HG03097 (cell line): ENCODE results near the gene MYNN.
"Not testable (repeated sequence)": the region's sequence is repeated elsewhere in the genome, so short reads cannot be mapped to it uniquely, and the experiment has no call there.

ENCODE experiments used
- ATAC-seq: cut with Tn5 transposase; IDR thresholded peaks from one replicate; pipeline ENCODE4 v1.9.1; 2021; ENCODE audit not compliant: unreplicated experiment, low FRiP score

The MYNN gene

DNA sequence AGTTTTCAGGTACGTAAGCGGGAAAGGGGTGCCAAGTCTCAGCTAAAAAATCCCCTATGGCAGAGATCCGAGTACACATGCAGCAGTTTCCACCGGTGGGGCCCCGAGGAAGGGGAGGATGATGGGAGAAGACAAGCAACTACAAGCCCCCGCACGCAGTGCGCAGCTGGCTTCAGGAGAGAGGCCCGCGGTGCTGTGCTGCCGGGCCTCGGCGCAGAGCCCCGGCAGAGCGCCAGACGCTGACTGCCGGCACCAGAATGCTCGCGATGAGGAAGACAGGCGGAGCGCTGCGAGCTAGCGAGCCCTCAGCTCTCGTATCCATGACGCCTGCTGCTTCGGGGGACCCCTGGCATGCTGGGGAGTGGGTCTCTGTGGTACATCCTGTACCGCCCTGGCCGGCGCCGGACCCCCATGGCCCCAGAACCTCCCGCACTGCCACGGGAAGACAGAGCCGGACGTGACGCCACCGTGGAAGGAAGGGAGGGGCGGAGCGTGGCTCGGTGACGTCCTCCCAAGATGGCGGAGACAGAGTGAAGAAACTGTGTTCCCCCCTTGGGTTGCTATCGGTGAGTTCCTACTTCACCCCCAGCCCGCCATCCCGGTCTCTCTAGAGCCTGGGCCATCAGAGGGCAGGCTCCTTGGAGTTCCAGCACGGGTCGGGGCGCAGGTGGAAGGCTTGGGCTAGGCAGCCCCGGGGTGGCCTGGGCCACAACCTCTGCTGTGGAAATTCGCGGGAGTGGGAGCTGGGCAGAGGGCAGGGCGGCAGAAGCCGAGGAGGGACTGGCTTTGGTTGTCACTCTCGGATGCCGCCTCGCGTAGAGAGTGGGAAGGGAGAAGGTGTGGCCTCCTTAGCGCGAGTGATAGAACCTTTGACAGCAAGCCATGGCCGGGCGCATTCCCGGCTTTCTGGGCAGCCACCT lies at the start of gene MYNN:
TSS of gene MYNN (plus strand) at position 500 of the 920 bp plus-strand sequence. CDS start 900 bp downstream, outside the sequence.
- peak; percentile 82 for ATAC-seq

DNA sequence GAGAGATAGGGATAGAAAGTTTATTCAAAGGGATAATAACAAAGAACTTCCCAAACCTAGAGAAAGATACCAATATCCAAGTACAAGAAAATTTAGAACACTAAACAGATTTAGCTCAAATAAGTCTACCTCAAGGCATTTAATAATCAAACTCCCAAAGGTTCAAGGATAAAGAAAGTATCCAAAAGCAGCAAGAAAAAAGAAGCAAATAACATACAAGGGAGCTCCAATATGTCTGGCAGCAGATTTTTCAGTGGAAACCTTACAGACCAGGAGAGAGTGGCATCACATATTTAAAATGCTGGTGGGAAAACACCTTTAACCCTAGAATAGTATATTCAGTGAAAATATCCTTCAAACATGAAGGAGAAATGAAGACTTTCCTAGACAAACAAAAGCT lies 41.3 kb upstream of the MYNN start:
- ATAC-seq = not testable (repeated sequence)

DNA sequence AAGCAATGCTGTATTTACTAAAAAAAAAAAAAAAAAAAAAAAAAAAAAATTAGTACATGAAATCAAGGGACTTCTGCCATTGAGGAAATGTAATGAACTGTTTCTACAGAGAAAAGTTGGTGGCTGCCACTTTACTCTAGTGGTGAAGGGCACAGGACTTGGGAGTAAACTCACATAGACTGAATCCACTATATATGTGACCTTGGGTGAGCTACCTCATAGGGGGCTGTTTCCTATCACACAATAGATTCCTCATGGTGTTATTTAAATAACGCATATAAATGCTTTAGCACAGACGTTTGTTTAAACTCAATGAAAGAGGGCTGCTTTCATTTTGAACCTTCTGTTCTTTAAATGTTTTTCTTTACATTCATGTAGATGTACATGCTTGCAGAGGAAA lies 34.1 kb upstream of the MYNN start:
- no peak for ATAC-seq

DNA sequence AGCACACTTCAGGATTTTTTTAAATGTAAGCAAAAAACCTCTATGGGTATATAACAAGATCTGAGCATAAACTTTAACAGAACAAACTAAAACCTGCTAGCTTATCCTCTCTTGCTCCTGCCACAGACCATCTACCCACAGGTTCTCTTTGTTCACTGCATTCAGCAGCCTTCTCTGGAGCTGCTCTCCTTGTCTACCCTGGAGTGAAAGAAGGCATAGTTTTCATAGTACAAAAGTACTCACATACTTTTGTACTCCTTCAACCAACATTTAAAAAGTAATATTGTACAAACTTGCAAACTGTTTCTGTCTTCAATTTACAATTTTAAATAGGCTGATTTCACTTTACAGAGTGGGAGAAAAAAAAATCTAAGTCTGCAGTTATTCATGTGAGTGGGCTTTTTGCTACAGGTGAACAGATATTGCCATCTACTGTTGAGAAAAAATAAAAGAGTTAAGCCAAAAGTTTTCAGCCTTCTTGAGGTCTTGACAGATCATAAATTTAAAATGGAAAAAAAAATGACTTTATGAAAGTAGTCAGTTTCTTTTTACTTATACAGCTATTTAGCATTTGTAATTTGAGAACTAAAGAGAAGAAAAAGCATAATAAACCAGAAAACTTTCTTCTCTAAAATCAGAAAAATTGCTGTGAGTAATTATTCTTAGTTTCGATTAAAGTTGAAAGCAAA lies 28.7 kb upstream of the MYNN start:
- no peak for ATAC-seq

GRCh38 chr3:169746924-169747323 lies 26.3 kb upstream of the MYNN start:
- no peak for ATAC-seq

- ATAC-seq = no peak
These were observed 24.5 kb upstream of the MYNN start for GRCh38 chr3:169748670-169749069.

GRCh38 chr3:169750665-169751064 lies 22.5 kb upstream of the MYNN start:
- ATAC-seq = no peak

DNA sequence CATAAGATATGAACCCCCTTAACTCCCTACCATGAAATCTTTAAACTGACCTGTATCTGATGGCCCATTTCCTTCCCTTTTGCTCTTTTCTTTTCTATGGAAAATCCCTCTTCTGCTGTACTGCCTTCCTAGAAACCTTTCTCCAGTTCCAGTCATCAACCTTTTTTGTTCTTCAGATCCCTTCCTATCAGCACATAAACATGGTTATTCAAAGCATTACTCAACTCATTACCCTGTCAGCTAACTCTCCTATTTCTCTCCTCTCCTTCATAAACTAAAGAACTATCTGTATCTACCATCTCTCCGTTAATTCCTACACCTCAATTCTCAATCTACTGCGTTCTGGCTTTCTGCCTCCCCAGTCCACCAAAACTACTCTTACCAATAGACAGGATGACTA lies 21.3 kb upstream of the MYNN start:
- ATAC-seq = no peak

- ATAC-seq = no peak
These were observed 18.5 kb upstream of the MYNN start for GRCh38 chr3:169754711-169755110.

GRCh38 chr3:169755488-169755887 lies 17.7 kb upstream of the MYNN start:
- ATAC-seq = no peak

GRCh38 chr3:169758359-169758994 lies 14.7 kb upstream of the MYNN start:
- ATAC-seq = no peak

GRCh38 chr3:169759256-169759655 lies 13.9 kb upstream of the MYNN start:
- peak; percentile 77 for ATAC-seq

DNA sequence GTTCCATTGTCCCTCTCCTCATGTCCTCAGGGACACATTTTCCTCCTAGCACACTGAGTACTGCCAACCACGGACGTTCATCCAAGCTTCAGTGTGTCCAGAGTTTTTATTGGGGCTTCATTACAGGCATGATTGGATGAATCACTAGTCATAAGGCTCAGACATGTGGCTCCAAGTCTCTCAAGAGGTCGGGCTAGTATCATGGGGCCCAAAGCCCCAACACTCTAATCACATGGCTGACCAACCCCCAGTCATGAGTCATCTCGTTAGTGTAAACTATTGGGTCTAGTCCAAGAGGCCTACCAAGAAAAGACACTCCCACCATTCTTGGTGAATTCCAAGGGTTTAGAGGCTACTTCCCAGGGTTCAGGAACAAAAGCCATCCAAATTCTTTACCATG lies 12.7 kb upstream of the MYNN start:
- no peak for ATAC-seq

DNA sequence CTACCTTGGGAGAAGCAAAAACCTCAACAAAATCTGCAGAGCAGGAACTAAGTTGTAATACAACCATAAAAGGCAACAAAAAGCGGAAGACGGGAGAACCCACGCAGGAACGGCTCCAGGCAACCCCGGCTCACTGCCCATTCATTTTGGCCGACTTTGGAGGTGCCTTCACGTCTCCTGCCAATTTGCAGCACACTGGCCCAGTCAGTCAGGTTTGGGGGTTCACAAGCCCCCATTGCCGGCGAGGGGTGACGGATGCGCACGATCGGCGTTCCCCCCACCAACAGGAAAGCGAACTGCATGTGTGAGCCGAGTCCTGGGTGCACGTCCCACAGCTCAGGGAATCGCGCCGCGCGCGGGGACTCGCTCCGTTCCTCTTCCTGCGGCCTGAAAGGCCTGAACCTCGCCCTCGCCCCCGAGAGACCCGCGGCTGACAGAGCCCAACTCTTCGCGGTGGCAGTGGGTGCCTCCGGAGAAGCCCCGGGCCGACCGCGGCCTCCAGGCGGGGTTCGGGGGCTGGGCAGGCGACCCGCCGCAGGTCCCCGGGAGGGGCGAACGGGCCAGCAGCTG lies 8.8 kb upstream of the MYNN start:
- peak; percentile 19 for ATAC-seq

DNA sequence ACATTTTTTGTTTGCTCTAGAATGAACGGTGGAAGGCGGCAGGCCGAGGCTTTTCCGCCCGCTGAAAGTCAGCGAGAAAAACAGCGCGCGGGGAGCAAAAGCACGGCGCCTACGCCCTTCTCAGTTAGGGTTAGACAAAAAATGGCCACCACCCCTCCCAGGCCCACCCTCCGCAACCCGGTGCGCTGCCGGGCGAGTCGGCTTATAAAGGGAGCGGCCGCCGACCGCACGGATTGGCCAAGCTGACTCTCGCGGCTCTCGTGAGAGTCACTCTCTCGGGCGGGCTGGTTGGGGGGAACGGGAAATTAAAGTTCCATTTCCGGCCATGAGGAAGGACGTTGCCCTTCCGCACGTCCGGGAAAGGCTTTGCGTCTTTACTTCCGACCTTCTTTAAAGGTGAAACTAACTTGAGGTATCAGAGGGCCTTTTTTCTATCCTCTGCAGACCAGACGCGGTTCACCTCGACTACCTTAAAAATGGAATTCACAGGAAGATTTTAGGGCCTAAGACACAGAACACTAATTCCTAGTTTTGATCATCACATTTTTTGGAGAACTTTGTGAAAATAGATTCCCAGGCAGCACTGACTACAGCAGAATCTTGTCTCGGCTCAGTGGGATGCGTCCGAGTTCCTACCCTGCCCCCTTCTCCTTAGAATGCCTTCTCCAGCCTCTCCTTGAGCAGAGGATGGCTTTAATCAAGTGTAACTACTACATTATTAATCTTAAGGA lies 8.1 kb upstream of the MYNN start, which contains the start of gene TERC:
TSS of gene TERC (minus strand) at position 179 of the 731 bp plus-strand sequence.
- peak; percentile 76 for ATAC-seq

GRCh38 chr3:169769287-169770181 lies 3.7 kb upstream of the MYNN start, which contains the start of gene ACTRT3:
Gene ACTRT3 (minus strand): TSS chr3:169769561. CDS start chr3:169769520, 41 bp downstream.
- ATAC-seq = no peak

DNA sequence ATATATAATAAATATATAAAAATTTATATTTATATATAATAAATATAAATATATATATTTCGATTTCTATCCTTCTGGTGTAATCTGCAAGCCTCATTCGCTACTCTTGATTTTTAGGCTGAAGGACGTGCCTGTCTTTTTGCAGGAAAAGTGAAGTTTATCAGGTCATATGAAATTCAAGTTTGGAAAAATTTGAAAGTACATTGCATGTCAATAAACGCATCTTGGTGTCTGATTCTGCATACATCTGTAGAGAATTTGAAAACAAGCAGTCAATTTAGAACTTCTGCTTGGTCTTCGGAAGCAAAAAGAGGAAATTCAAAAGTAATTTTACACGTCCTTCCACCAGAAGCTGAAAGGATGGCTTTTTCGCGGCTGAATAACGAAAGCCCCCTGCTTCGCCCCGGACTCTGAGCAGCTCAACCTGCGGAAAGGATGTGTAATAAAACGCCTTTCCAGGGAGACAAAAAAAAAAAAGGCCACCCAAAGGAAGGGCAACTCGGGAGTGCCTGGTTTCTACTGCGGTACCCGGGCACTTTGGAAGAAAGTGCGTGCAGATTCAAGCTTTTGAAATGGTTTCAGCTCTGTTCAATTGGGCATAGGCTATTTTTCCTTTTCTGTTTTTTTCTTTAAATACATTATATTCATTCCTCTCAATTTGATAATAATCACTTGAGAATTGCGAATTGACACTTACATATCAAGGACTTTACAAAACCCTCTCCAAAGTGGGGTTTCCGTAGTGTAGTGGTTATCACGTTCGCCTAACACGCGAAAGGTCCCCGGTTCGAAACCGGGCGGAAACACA lies 1.5 kb upstream of the MYNN start:
- no peak for ATAC-seq

DNA sequence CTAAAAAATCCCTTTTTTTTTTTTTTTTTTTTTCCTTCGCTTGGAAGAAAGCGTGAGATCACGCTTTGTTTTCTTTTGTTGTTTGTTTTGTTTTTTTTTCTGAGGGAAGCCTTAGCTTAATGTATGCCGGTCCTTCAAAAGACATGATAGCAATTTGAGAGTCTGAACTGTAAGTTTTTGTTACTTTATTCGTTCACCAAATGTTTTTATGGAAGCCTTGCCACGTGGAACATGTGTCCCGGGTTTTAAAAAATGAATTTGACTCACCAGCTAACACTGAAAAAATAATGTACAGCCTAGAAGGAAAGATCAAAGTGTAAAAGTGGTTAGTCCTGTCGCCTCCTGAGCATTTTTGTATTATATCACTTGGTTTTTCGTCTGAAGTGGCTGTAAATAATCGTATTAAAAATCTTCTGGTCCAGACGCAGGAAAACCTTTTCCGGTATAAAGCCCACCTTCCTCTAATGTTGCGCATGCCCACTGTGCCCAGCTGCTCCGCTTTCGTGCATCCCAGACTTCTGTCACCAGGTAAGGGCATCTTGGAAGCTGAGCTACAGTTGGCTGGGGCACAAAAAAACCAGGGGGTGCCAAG lies 795 bp upstream of the MYNN start:
- ATAC-seq = no peak
